ENCODE data around the gene RAF1. TPM values are rescaled to one million over a fixed set of nuclear protein-coding genes. Genes with fewer than 3 reads are reported as not detected.
"Not testable (repeated sequence)": the region's sequence is repeated elsewhere in the genome, so short reads cannot be mapped to it uniquely, and the experiment has no call there.

Gene RAF1
- total RNA-seq, 2 experiments from 2014 or later = 127 to 139 TPM

DNA sequence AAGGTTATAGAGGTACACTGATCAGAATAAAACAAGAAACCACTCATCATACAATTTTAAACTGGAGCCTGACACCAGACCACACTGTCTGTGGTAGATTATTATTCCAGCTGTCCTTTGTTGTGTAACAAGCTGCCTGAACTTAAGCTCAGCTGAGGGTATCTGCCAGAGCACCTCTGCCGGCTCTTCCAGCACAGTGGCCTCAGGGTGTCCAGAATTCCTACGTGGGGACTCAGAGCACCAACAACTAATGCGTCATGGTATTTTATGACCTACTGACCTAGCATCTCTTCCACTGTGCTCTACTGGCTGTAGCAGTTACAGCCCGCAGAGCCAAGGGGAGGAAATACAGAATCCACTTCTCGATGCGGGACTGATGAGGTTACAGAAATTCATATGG lies 15.6 kb upstream of the RAF1 start:
- Mint-ChIP-seq H3K4me1 (ENCODE audit: low read depth) (no peaks in the 10 kb centered on the region), H3K27ac (no peak overlapping the region), H3K27me3 (no peaks in the 10 kb centered on the region), H3K36me3 (ENCODE audit: low read depth) (no peaks in the 10 kb centered on the region), H3K4me3 (no peak overlapping the region), H3K9me3 (no peaks in the 10 kb centered on the region)
- Histone ChIP-seq H3K27me3 (ENCODE audit: control insufficient read depth in 1 of 2, insufficient read depth in 2 of 2, low read length in 2 of 2) (no peaks in the 10 kb centered on the region), H3K4me3 (ENCODE audit: low read length) (no peak overlapping the region), H3K4me1 (ENCODE audit: insufficient read depth, low read length) (no peaks in the 10 kb centered on the region), H3K27ac (ENCODE audit: low read depth in 1 of 2, low read length in 2 of 2) (no peak overlapping the region), H3K9me3 (ENCODE audit: control insufficient read depth in 1 of 2, insufficient read depth in 1 of 2, low read length in 2 of 2) (no peaks in the 10 kb centered on the region), H3K36me3 (ENCODE audit: insufficient read depth, low read length) (no peaks in the 10 kb centered on the region)
- no peak for DNase-seq
- ChIA-PET POLR2A (no interaction called here), CTCF (interaction anchor here (0.7 kb wide), 1 partner anchor 97 kb away, joined by 3 read pairs; no protein-coding TSS in a partner anchor)
- no peak for ATAC-seq (ENCODE audit: poor library complexity)
- TF ChIP-seq, protein P1, sequence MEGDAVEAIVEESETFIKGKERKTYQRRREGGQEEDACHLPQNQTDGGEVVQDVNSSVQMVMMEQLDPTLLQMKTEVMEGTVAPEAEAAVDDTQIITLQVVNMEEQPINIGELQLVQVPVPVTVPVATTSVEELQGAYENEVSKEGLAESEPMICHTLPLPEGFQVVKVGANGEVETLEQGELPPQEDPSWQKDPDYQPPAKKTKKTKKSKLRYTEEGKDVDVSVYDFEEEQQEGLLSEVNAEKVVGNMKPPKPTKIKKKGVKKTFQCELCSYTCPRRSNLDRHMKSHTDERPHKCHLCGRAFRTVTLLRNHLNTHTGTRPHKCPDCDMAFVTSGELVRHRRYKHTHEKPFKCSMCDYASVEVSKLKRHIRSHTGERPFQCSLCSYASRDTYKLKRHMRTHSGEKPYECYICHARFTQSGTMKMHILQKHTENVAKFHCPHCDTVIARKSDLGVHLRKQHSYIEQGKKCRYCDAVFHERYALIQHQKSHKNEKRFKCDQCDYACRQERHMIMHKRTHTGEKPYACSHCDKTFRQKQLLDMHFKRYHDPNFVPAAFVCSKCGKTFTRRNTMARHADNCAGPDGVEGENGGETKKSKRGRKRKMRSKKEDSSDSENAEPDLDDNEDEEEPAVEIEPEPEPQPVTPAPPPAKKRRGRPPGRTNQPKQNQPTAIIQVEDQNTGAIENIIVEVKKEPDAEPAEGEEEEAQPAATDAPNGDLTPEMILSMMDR (IDR thresholded peaks at IDR 0.05) = no peak
- intact Hi-C loops (cut with DNase I, micrococcal nuclease) = no loop called here

DNA sequence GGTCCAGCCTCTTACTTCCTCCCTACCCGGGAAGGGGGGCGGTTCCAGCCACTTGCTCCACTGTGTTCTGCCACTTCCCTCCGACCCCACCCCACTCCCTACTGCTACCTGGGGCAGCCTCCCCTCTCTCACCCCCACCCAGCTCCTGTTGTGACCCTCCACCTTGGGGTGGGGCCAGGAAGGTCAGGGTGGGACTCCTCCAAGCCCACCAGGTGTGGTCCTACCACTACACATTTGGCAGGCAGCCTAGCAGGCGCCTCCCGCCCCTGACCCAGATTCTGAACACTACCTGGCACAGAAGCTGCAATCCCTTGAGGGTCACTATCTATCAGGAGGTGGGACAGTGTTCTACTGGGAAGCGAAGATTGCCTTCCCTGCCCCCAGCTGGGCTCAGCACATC lies 13.7 kb upstream of the RAF1 start:
- no peak overlapping the region for H3K27ac ChIP-seq (ENCODE audit: low read depth in 1 of 2, low read length in 2 of 2)
- Mint-ChIP-seq H3K27me3 (no peaks in the 10 kb centered on the region), H3K9me3 (no peaks in the 10 kb centered on the region), H3K36me3 (ENCODE audit: low read depth) (no peaks in the 10 kb centered on the region), H3K27ac (no peak overlapping the region), H3K4me1 (ENCODE audit: low read depth) (no peaks in the 10 kb centered on the region), H3K4me3 (no peak overlapping the region)
- no peaks in the 10 kb centered on the region for H3K36me3 ChIP-seq (ENCODE audit: insufficient read depth, low read length)
- H3K4me1 ChIP-seq (ENCODE audit: insufficient read depth, low read length) = no peaks in the 10 kb centered on the region
- CTCF ChIA-PET = no interaction called here
- POLR2A ChIA-PET = no interaction called here
- no peaks in the 10 kb centered on the region for H3K27me3 ChIP-seq (ENCODE audit: control insufficient read depth in 1 of 2, insufficient read depth in 2 of 2, low read length in 2 of 2)
- DNase-seq (no peak), ATAC-seq (ENCODE audit: poor library complexity) (no peak)
- H3K9me3 ChIP-seq (ENCODE audit: control insufficient read depth in 1 of 2, insufficient read depth in 1 of 2, low read length in 2 of 2) = no peaks in the 10 kb centered on the region
- TF ChIP-seq, protein P1 (IDR thresholded peaks at IDR 0.05) = no peak
- intact Hi-C loops (cut with DNase I, micrococcal nuclease) = no loop called here
- H3K4me3 ChIP-seq (ENCODE audit: low read length) = no peak overlapping the region

DNA sequence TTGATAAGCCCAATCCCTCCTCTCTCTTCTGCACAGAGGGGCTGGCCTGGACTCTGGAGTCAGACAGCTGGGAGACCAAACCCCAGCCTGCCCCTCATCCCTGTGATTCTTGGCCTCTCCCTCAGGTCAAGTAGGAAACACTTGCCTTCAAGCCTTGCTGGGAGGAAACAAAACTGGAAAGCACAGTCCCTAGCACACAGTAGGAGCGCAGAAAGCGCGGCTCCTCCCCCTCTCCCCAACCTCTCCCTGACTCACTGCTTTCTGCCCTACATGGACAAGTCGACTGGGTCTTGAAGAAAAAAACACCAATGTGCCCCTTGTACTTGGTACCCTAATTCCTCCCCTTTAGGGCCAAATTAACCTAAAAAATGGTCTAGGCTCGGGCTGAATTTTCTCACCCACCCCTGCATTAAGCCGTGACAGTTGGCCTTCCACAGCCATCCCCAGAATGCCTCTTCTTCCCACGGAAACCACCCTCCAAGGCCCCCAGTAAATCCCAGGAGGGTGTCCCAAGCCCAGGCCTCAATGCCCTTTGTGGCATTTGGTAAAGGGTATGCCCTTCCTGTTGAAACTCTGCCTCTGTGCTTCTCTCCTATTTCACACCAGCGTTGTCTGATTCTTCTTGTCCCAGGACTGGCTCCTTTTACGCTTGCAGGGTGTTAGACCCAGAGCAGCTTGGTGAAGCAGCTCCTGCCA lies 11.3 kb upstream of the RAF1 start:
- no peak overlapping the region for H3K27ac ChIP-seq (ENCODE audit: low read depth in 1 of 2, low read length in 2 of 2)
- DNase-seq (no peak), ATAC-seq (ENCODE audit: poor library complexity) (no peak)
- CTCF ChIA-PET = interaction anchor here (0.7 kb wide), 1 partner anchor 110 kb away, joined by 3 read pairs; no protein-coding TSS in a partner anchor
- H3K27ac Mint-ChIP-seq = no peak overlapping the region
- no peaks in the 10 kb centered on the region for H3K9me3 Mint-ChIP-seq
- no peaks in the 10 kb centered on the region for H3K9me3 ChIP-seq (ENCODE audit: control insufficient read depth in 1 of 2, insufficient read depth in 1 of 2, low read length in 2 of 2)
- H3K27me3 ChIP-seq (ENCODE audit: control insufficient read depth in 1 of 2, insufficient read depth in 2 of 2, low read length in 2 of 2) = no peaks in the 10 kb centered on the region
- no peaks in the 10 kb centered on the region for H3K4me1 ChIP-seq (ENCODE audit: insufficient read depth, low read length)
- no peaks in the 10 kb centered on the region for H3K27me3 Mint-ChIP-seq
- TF ChIP-seq, protein P1 (IDR thresholded peaks at IDR 0.05) = no peak
- intact Hi-C loops (cut with DNase I, micrococcal nuclease) = no loop called here
- POLR2A ChIA-PET = interaction anchor here (1.1 kb wide), 1 partner anchor 11 kb away, joined by 3 read pairs; the partner anchor contains the start of gene RAF1
- no peaks in the 10 kb centered on the region for H3K36me3 Mint-ChIP-seq (ENCODE audit: low read depth)
- no peaks in the 10 kb centered on the region for H3K36me3 ChIP-seq (ENCODE audit: insufficient read depth, low read length)
- no peaks in the 10 kb centered on the region for H3K4me1 Mint-ChIP-seq (ENCODE audit: low read depth)
- no peak overlapping the region for H3K4me3 Mint-ChIP-seq
- H3K4me3 ChIP-seq (ENCODE audit: low read length) = no peak overlapping the region

DNA sequence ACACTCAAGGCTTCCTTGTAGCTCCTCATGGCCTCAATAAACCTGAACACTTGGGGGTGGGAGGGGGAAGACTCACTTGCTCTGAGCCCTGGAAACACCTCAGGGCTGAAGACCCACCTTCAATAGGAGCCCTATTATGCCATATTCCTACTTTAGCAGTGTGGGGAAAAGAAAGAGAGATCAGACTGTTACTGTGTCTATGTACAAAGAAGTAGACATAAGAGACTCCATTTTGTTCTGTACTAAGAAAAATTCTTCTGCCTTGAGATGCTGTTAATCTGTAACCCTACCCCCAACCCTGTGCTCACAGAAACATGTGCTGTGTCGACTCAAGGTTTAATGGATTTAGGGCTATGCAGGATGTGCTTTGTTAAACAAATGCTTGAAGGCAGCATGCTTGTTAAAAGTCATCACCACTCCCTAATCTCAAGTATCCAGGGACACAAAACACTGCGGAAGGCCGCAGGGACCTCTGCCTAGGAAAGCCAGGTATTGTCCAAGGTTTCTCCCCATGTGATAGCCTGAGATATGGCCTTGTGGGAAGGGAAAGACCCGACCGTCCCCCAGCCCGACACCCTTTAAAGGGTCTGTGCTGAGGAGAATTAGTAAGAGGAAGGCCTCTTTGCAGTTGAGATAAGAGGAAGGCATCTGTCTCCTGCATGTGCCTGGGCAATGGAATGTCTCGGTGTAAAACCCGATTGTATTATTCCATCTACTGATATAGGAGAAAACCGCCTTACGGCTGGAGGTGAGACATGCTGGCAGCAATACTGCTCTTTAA lies 10.2 kb upstream of the RAF1 start:
- H3K27me3 Mint-ChIP-seq; H3K9me3 ChIP-seq (ENCODE audit: control insufficient read depth in 1 of 2, insufficient read depth in 1 of 2, low read length in 2 of 2); H3K9me3 Mint-ChIP-seq; H3K36me3 Mint-ChIP-seq (ENCODE audit: low read depth); H3K27me3 ChIP-seq (ENCODE audit: control insufficient read depth in 1 of 2, insufficient read depth in 2 of 2, low read length in 2 of 2); H3K4me1 Mint-ChIP-seq (ENCODE audit: low read depth); DNase-seq; ATAC-seq (ENCODE audit: poor library complexity); H3K4me3 ChIP-seq (ENCODE audit: low read length); H3K27ac ChIP-seq (ENCODE audit: low read depth in 1 of 2, low read length in 2 of 2); H3K27ac Mint-ChIP-seq; H3K36me3 ChIP-seq (ENCODE audit: insufficient read depth, low read length); H3K4me1 ChIP-seq (ENCODE audit: insufficient read depth, low read length); CTCF ChIA-PET; intact Hi-C loops (cut with DNase I, micrococcal nuclease); H3K4me3 Mint-ChIP-seq: not testable (repeated sequence)
- POLR2A ChIA-PET = interaction anchor here (1.1 kb wide), 1 partner anchor 49 kb away, joined by 4 read pairs; no protein-coding TSS in a partner anchor

All from CD4-positive, alpha-beta T cell (primary cell).